ENCODE results near the gene ZNF83. TPM values are rescaled to one million over a fixed set of nuclear protein-coding genes. Genes with fewer than 3 reads are reported as not detected.

The ZNF83 gene
- total and polyA plus RNA-seq, 2 donors (not counting 1 experiment from before 2014, with no cell fraction given): 92.3 to 95.8 TPM

GRCh38 chr19:52638601-52639000 lies 446 bp upstream of the ZNF83 start:
- Mint-ChIP-seq H3K4me1 (peaks cover 17% of the 10 kb centered on the region), H3K4me3 (peak overlapping the region; percentile 94), H3K27me3 (no peaks in the 10 kb centered on the region), H3K27ac (peak overlapping the region; percentile 95), H3K9me3 (ENCODE audit: insufficient read depth) (peaks cover 5% of the 10 kb centered on the region)
- H3K4me2 ChIP-seq (replicated peaks; ENCODE audit: low read depth, low read length, poor library complexity, severe bottlenecking): peak overlapping the region; percentile 77
- POLR2A ChIA-PET: interaction anchor here (0.7 kb wide), 1 partner anchor 112 kb away, joined by 3 read pairs; no protein-coding TSS in a partner anchor
- CTCF ChIA-PET: no interaction called here
- H3K4me3 ChIP-seq (ENCODE audit: control extremely low read depth in 1 of 5, extremely low read depth in 1 of 5, insufficient read depth in 1 of 5, low read depth in 2 of 5, low read length in 4 of 5): peak overlapping the region; percentile 57 to 95 (median 89)
- peak overlapping the region; percentile 83 for H2AFZ ChIP-seq (ENCODE audit: insufficient read depth, low read depth, low read length, poor library complexity, severe bottlenecking)
- peaks cover 9 to 18% of the 10 kb centered on the region in 2 donors for H3K4me1 ChIP-seq (ENCODE audit: control insufficient read depth in 2 of 2, insufficient read depth in 2 of 2, low read length in 2 of 2)
- H3K9ac ChIP-seq (ENCODE audit: low read length): peak overlapping the region; percentile 88
- 13% methylated on average over 2 of the region's 14 CpGs for WGBS (ENCODE audit: insufficient coverage)
- peaks cover 43% of the 10 kb centered on the region for H3K79me2 ChIP-seq (ENCODE audit: control insufficient read depth, insufficient read depth, low read length)
- TF ChIP-seq EZH2 (IDR thresholded peaks at IDR 0.05; ENCODE audit: borderline replicate concordance, insufficient read depth, low read depth, low read length, poor library complexity, severe bottlenecking): no peak
- TF ChIP-seq CTCF (IDR thresholded peaks at IDR 0.05): no peak
- H3K36me3 ChIP-seq (replicated peaks in 1 of 2; ENCODE audit: control extremely low read depth in 1 of 2, control insufficient read depth in 1 of 2, extremely low read depth in 1 of 2, insufficient read depth in 2 of 2, low read length in 1 of 2): peaks cover 0 to 13% of the 10 kb centered on the region in 2 experiments
- H3K9me3 ChIP-seq (ENCODE audit: control extremely low read depth in 1 of 3, control insufficient read depth in 2 of 3, insufficient read depth in 1 of 3, low read length in 2 of 3): peaks cover 0 to 24% (median 0%) of the 10 kb centered on the region in 3 donors
- no peaks in the 10 kb centered on the region for H4K20me1 ChIP-seq (ENCODE audit: control insufficient read depth, insufficient read depth, low read length, poor library complexity, severe bottlenecking)
- intact Hi-C loops (cut with micrococcal nuclease): loop anchor here (1.0 to 5.0 kb wide), 13 partner anchors 37 to 734 kb away; partner anchors contain the start of genes ZNF320, ZNF480, ZNF611 and ZNF649
- no peaks in the 10 kb centered on the region for H3K27me3 ChIP-seq (replicated peaks in 1 of 4; ENCODE audit: control extremely low read depth in 1 of 4, control insufficient read depth in 3 of 4, insufficient read depth in 4 of 4, low read length in 3 of 4)
- H3K27ac ChIP-seq (ENCODE audit: low read length in 2 of 2): no peak overlapping the region
- DNase-seq: no peak
- no peak for ATAC-seq (ENCODE audit: low read depth)

GRCh38 chr19:52635786-52636570 lies 2.2 kb downstream of the ZNF83 start:
- no peak for DNase-seq
- Histone ChIP-seq H4K20me1 (ENCODE audit: control insufficient read depth, insufficient read depth, low read length, poor library complexity, severe bottlenecking) (no peaks in the 10 kb centered on the region), H3K4me2 (replicated peaks; ENCODE audit: low read depth, low read length, poor library complexity, severe bottlenecking) (no peak overlapping the region), H3K79me2 (ENCODE audit: control insufficient read depth, insufficient read depth, low read length) (peaks cover 47% of the 10 kb centered on the region), H3K27me3 (replicated peaks in 1 of 4; ENCODE audit: control extremely low read depth in 1 of 4, control insufficient read depth in 3 of 4, insufficient read depth in 4 of 4, low read length in 3 of 4) (no peaks in the 10 kb centered on the region), H3K9ac (ENCODE audit: low read length) (no peak overlapping the region), H3K9me3 (ENCODE audit: control extremely low read depth in 1 of 3, control insufficient read depth in 2 of 3, insufficient read depth in 1 of 3, low read length in 2 of 3) (peaks cover 0 to 27% (median 0%) of the 10 kb centered on the region in 3 donors), H3K27ac (ENCODE audit: low read length in 2 of 2) (no peak overlapping the region), H2AFZ (ENCODE audit: insufficient read depth, low read depth, low read length, poor library complexity, severe bottlenecking) (no peak overlapping the region), H3K36me3 (replicated peaks in 1 of 2; ENCODE audit: control extremely low read depth in 1 of 2, control insufficient read depth in 1 of 2, extremely low read depth in 1 of 2, insufficient read depth in 2 of 2, low read length in 1 of 2) (peaks cover 0 to 16% of the 10 kb centered on the region in 2 experiments), H3K4me1 (ENCODE audit: control insufficient read depth in 2 of 2, insufficient read depth in 2 of 2, low read length in 2 of 2) (peaks cover 9 to 18% of the 10 kb centered on the region in 2 donors), H3K4me3 (ENCODE audit: control extremely low read depth in 1 of 5, extremely low read depth in 1 of 5, insufficient read depth in 1 of 5, low read depth in 2 of 5, low read length in 4 of 5) (no peak overlapping the region)
- CTCF ChIA-PET: interaction anchor here (0.6 kb wide), 1 partner anchor 110 kb away, joined by 4 read pairs; no protein-coding TSS in a partner anchor
- 100% methylated on average over 6 of the region's 11 CpGs for WGBS (ENCODE audit: insufficient coverage)
- Mint-ChIP-seq H3K4me1 (peaks cover 17% of the 10 kb centered on the region), H3K27me3 (no peaks in the 10 kb centered on the region), H3K4me3 (peak overlapping the region; percentile 94), H3K27ac (no peak overlapping the region), H3K9me3 (ENCODE audit: insufficient read depth) (peaks cover 5% of the 10 kb centered on the region)
- intact Hi-C loops (cut with micrococcal nuclease): loop anchor here (5.0 kb wide), 1 partner anchor 561 kb away; no protein-coding TSS in a partner anchor
- no peak for ATAC-seq (ENCODE audit: low read depth)
- POLR2A ChIA-PET: interaction anchor here (1.4 kb wide), 1 partner anchor 239 kb away, joined by 3 read pairs; the partner anchor contains the start of gene ZNF528
- TF ChIP-seq EZH2 (IDR thresholded peaks at IDR 0.05; ENCODE audit: borderline replicate concordance, insufficient read depth, low read depth, low read length, poor library complexity, severe bottlenecking) (no peak), CTCF (IDR thresholded peaks at IDR 0.05) (no peak)
